Retinal pigment epithelial cell (primary cell): ENCODE data around the gene SERPINI2.
"Not testable (repeated sequence)": the region's sequence is repeated elsewhere in the genome, so short reads cannot be mapped to it uniquely, and the experiment has no call there.

Experiments
- DNase-seq: peaks from one replicate; pipeline ENCODE4 v3.0.0-alpha.2; 2010; ENCODE audit warnings: low read depth
- H3K4me3 ChIP-seq: 2 replicates; pipeline ENCODE4 v1.5.1; 2011; ENCODE audit warnings: mild to moderate bottlenecking, low read length, control low read depth, moderate library complexity
- CTCF ChIP-seq: conservative IDR thresholded peaks from 2 replicates; pipeline ENCODE4 v1.5.1; 2011; ENCODE audit warnings: low read depth, low read length, control low read depth, inconsistent platforms

The SERPINI2 gene

GRCh38 chr3:167450675-167451074, 23.2 kb downstream of the SERPINI2 start:
- H3K4me3 ChIP-seq = no peak overlapping the region
- peak; percentile 8 for DNase-seq
- no peak for TF ChIP-seq CTCF

GRCh38 chr3:167450195-167450594, 23.6 kb downstream of the SERPINI2 start:
- no peak for TF ChIP-seq CTCF
- DNase-seq = no peak
- no peak overlapping the region for H3K4me3 ChIP-seq

- TF ChIP-seq CTCF = no peak
- no peak overlapping the region for H3K4me3 ChIP-seq
- no peak for DNase-seq
These were observed 28.4 kb downstream of the SERPINI2 start for GRCh38 chr3:167445491-167445890.

- no peak for DNase-seq
- TF ChIP-seq CTCF = no peak
- no peak overlapping the region for H3K4me3 ChIP-seq
These were observed 32.6 kb downstream of the SERPINI2 start for GRCh38 chr3:167441256-167441655.

- TF ChIP-seq CTCF = no peak
- H3K4me3 ChIP-seq = no peak overlapping the region
- DNase-seq = no peak
These were observed 36.3 kb downstream of the SERPINI2 start for GRCh38 chr3:167437428-167438139.

GRCh38 chr3:167426962-167427361, 46.9 kb downstream of the SERPINI2 start:
- H3K4me3 ChIP-seq, DNase-seq: not testable (repeated sequence)

- not testable (repeated sequence) for DNase-seq, H3K4me3 ChIP-seq
These were observed 51.4 kb downstream of the SERPINI2 start for GRCh38 chr3:167422396-167422795.

GRCh38 chr3:167409611-167410010, 64.2 kb downstream of the SERPINI2 start:
- no peak overlapping the region for H3K4me3 ChIP-seq
- no peak for TF ChIP-seq CTCF
- DNase-seq = no peak
